Hepatocyte (in vitro differentiated cells): ENCODE results near the gene KCTD13. TPM values are rescaled to one million over a fixed set of nuclear protein-coding genes. Genes with fewer than 3 reads are reported as not detected.

Experiments
- DNase-seq: peaks from one replicate; pipeline ENCODE4 v3.0.0-alpha.2; 2016; ENCODE audit warnings: low spot score
- H2AFZ ChIP-seq: fragments of 200-600 bp; sonication (generic); 2 replicates; pipeline ENCODE4 v1.6.0; 2016; ENCODE audit warnings: antibody characterized with exemption, mild to moderate bottlenecking
- H3K27ac ChIP-seq: fragments of 200-600 bp; sonication (generic); 2 replicates; pipeline ENCODE4 v1.5.1; 2016; ENCODE audit warnings: mild to moderate bottlenecking
- H3K27me3 ChIP-seq: fragments of 200-600 bp; sonication (generic); 2 replicates; pipeline ENCODE4 v1.6.1; 2016
- H3K36me3 ChIP-seq: fragments of 200-600 bp; sonication (generic); replicated peaks from 2 replicates; pipeline ENCODE4 v1.5.1; 2016; ENCODE audit warnings: low read depth; ENCODE audit not compliant: insufficient read depth
- H3K4me1 ChIP-seq: fragments of 200-600 bp; sonication (generic); 2 replicates; pipeline ENCODE4 v1.5.1; 2016; ENCODE audit warnings: mild to moderate bottlenecking, moderate library complexity; ENCODE audit not compliant: insufficient read depth
- H3K4me2 ChIP-seq: fragments of 200-600 bp; sonication (generic); 2 replicates; pipeline ENCODE4 v1.6.0; 2016
- H3K4me3 ChIP-seq: fragments of 200-600 bp; sonication (generic); 2 replicates; pipeline ENCODE4 v1.5.1; 2016; ENCODE audit warnings: mild to moderate bottlenecking
- H3K79me2 ChIP-seq: fragments of 200-600 bp; sonication (generic); 2 replicates; pipeline ENCODE4 v1.6.0; 2017; ENCODE audit warnings: mild to moderate bottlenecking
- H3K9me2 ChIP-seq: fragments of 200-600 bp; sonication (generic); replicated peaks from 2 replicates; pipeline ENCODE4 v1.6.0; 2017; ENCODE audit warnings: mild to moderate bottlenecking; ENCODE audit not compliant: insufficient read depth
- H3K9me3 ChIP-seq: fragments of 200-600 bp; sonication (generic); 2 replicates; pipeline ENCODE4 v1.5.1; 2016; ENCODE audit warnings: low read depth, mild to moderate bottlenecking
- H4K20me1 ChIP-seq: fragments of 200-600 bp; sonication (generic); 2 replicates; pipeline ENCODE4 v1.6.0; 2016; ENCODE audit warnings: mild to moderate bottlenecking; ENCODE audit not compliant: insufficient read depth, poor library complexity, severe bottlenecking
- CTCF ChIP-seq: fragments of 200-600 bp; sonication (generic); IDR thresholded peaks from 2 replicates; pipeline ENCODE4 v1.5.1; 2016; ENCODE audit warnings: antibody characterized with exemption, mild to moderate bottlenecking; ENCODE audit not compliant: poor library complexity
- EZH2 ChIP-seq: fragments of 200-600 bp; sonication (generic); IDR thresholded peaks from 2 replicates; pipeline ENCODE4 v1.6.1; 2016; ENCODE audit warnings: antibody characterized with exemption, mild to moderate bottlenecking, borderline replicate concordance
- EZH2phosphoT487 ChIP-seq: fragments of 200-600 bp; sonication (generic); IDR thresholded peaks from one replicate; pipeline ENCODE4 v1.6.1; 2018; ENCODE audit warnings: antibody characterized with exemption, mild to moderate bottlenecking, low read depth, moderate library complexity; ENCODE audit not compliant: unreplicated experiment, severe bottlenecking
- WGBS: methylation state at CpG from one replicate; pipeline ENCODE4 v1.1.6; 2016; ENCODE audit warnings: low lambda C conversion rate; ENCODE audit errors: missing lambda C conversion rate; 5-methylcytosine and 5-hydroxymethylcytosine counted together
- polyA plus RNA-seq: library from polyadenylated mRNA; unstranded; fragments of >200 nt; fragmentation: Nextera tagmentation; extraction: Ambion mirVana; gene quantifications from 2 replicates; pipeline ENCODE4 v1.2.1, GENCODE V29; 2016
- total RNA-seq: library from RNA; depleted of rRNA; stranded (reverse); fragments of >200 nt; gene quantifications from 2 replicates; pipeline ENCODE4 v1.2.3, GENCODE V29; 2014

Gene KCTD13
- total and polyA plus RNA-seq, 2 experiments from 2014 or later: 14.3 to 18.8 TPM

GRCh38 chr16:29868396-29869009 is 57.5 kb downstream of the KCTD13 start:
- Histone ChIP-seq H3K36me3 (no peaks in the 10 kb centered on the region), H3K4me1 (no peaks in the 10 kb centered on the region), H2AFZ (no peak overlapping the region), H3K4me3 (no peak overlapping the region), H3K9me3 (no peaks in the 10 kb centered on the region), H3K27me3 (no peaks in the 10 kb centered on the region), H3K27ac (no peak overlapping the region), H3K79me2 (no peaks in the 10 kb centered on the region), H3K4me2 (no peak overlapping the region), H3K9me2 (no peaks in the 10 kb centered on the region), H4K20me1 (no peaks in the 10 kb centered on the region)
- WGBS: 79% methylated on average over 8 of the region's 8 CpGs
- no peak for TF ChIP-seq CTCF
- TF ChIP-seq EZH2: no peak
- DNase-seq: no peak

- H4K20me1 ChIP-seq: no peaks in the 10 kb centered on the region
- H3K4me1 ChIP-seq: peaks cover 15% of the 10 kb centered on the region
- no peak overlapping the region for H3K27ac ChIP-seq
- H3K4me2 ChIP-seq: no peak overlapping the region
- TF ChIP-seq CTCF (no peak), EZH2 (no peak), EZH2phosphoT487 (no peak)
- peaks cover 21% of the 10 kb centered on the region for H3K79me2 ChIP-seq
- no peak overlapping the region for H2AFZ ChIP-seq
- no peaks in the 10 kb centered on the region for H3K9me3 ChIP-seq
- H3K9me2 ChIP-seq: no peaks in the 10 kb centered on the region
- H3K36me3 ChIP-seq: no peaks in the 10 kb centered on the region
- H3K4me3 ChIP-seq: no peak overlapping the region
- 84% methylated on average over 9 of the region's 9 CpGs for WGBS
- no peaks in the 10 kb centered on the region for H3K27me3 ChIP-seq
- no peak for DNase-seq
Measured at GRCh38 chr16:29864205-29864604, 61.8 kb downstream of the KCTD13 start.

- H2AFZ ChIP-seq: no peak overlapping the region
- no peaks in the 10 kb centered on the region for H3K9me2 ChIP-seq
- H3K27ac ChIP-seq: no peak overlapping the region
- H3K4me3 ChIP-seq: no peak overlapping the region
- H3K27me3 ChIP-seq: no peaks in the 10 kb centered on the region
- WGBS: 39% methylated on average over 16 of the region's 16 CpGs
- H4K20me1 ChIP-seq: no peaks in the 10 kb centered on the region
- no peaks in the 10 kb centered on the region for H3K9me3 ChIP-seq
- DNase-seq: no peak
- H3K79me2 ChIP-seq: peaks cover 21% of the 10 kb centered on the region
- peaks cover 15% of the 10 kb centered on the region for H3K4me1 ChIP-seq
- TF ChIP-seq CTCF: no peak
- no peak for TF ChIP-seq EZH2phosphoT487
- no peak for TF ChIP-seq EZH2
- H3K36me3 ChIP-seq: no peaks in the 10 kb centered on the region
- peak overlapping the region; percentile 63 for H3K4me2 ChIP-seq
Measured at GRCh38 chr16:29863669-29863984, 62.4 kb downstream of the KCTD13 start.
